ENCODE results near the gene SNCB. TPM values are rescaled to one million over a fixed set of nuclear protein-coding genes. Genes with fewer than 3 reads are reported as not detected.

Gene SNCB
- total RNA-seq, 1 donor from 2014 or later: 0.16 TPM

DNA sequence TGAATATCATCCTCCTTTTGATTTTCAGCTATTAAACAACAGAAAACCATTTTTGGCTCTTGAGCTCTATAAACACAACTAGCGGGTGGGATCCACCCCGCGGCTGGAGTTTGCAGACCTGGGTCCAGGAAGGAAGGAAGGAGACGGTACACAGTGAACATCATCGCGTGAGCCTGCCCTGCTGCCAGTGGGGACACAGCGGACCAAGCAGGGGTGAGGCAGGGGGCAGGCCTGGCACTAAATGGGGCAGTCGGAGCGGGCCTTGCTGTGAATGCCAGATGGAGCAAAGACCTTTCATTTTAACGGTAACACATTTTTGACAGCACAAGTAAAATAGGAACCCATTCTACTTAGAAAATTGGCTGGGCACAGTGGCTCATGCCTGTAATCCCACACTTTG is 31.3 kb upstream of the SNCB start:
- no peak for DNase-seq (ENCODE audit: low read depth)

DNA sequence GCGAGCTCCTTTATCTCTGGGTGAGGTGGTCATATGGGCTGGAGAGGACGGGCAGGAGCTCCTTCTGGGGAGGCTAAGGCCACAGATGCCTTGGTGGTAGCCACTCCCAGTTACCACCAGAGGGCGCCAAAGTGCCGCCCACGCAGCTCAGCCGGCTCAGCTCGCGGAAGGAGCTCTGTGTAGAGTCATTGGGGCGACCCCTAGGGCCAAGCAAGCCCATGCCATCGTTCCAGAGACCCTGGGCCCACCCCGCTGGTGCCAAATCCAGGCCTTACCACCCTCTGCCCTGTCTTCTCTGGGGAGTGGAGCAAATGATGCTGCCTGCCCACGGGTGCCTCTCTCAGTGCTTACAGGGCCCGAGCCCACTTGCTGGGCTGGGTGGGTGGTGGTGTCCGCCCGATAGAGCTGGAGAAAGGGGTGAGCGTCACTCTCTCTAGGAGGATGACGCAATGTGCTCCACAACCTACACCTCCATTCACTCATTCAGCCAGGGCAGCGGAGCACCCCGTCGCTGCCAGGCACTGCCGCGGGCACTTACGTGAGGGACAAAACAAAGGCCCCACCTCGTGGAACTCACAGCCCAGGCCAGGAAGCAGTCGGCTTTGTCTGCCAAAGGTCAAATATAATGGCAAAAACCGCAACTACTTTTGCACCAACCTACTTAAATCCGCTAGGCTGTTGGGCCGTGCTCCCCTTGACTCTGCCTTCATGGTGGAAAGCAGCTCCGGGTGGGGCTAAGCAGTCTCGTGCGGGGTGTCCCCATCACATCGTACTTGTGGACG is 30.7 kb upstream of the SNCB start:
- peak; percentile 75 for DNase-seq (ENCODE audit: low read depth)

DNA sequence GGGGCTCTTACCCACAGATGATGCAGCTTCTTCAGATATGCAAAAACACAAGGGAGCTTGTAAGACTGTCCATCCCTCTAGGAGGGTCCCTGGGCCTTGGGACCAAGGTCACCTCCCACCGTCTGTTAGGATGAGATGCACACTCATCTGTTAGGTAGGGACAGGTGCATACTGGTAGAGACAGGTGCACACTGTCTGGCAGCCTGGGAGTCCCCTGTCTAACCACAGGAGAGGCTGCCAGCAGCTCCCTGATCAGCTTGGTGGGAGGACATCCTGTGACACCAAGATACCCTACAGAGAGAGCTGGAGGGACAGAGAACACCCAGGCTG is 30.2 kb upstream of the SNCB start:
- no peak for DNase-seq (ENCODE audit: low read depth)

DNA sequence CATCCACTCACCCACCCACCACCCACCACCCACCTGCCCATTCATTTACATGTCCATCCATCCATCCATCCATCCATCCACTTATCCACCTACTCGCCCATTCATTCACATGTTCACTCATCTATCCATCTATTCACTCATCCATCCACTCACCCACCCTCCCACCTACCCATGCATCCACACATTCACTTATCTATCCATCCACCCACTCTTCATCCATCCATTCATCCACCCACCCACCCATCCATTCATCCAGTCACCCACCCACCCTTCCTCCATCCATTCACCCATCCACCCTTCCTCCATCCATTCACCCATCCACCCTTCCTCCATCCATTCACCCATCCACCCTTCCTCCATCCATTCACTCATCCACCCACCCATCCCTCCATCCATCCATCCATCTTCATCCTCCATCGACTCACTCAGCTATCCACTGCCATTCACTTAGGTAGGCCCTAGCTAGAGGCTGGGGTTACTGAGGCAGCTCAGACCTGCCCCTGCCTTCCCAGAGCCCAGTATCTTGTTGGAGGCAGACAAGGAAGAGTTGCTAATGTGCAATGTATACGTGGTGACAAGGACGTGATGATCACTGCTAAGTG is 29.6 kb upstream of the SNCB start:
- no peak for DNase-seq (ENCODE audit: low read depth)

DNA sequence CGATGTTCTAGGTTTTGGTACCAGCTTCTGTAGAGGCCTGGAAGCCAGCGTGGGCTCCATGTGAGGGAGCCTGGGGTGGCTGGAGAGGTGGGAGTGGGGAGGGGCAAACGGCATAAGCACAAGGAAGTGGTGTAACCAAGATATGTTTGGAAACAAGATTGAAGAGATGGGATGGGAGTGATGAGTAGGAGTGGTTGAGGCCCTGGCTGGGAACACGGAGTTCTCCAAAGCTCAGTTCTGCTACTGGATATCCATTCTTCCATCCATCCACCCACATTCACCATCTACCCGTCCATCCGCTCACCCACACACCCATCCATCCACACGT is 29.1 kb upstream of the SNCB start:
- DNase-seq (ENCODE audit: low read depth): no peak

DNA sequence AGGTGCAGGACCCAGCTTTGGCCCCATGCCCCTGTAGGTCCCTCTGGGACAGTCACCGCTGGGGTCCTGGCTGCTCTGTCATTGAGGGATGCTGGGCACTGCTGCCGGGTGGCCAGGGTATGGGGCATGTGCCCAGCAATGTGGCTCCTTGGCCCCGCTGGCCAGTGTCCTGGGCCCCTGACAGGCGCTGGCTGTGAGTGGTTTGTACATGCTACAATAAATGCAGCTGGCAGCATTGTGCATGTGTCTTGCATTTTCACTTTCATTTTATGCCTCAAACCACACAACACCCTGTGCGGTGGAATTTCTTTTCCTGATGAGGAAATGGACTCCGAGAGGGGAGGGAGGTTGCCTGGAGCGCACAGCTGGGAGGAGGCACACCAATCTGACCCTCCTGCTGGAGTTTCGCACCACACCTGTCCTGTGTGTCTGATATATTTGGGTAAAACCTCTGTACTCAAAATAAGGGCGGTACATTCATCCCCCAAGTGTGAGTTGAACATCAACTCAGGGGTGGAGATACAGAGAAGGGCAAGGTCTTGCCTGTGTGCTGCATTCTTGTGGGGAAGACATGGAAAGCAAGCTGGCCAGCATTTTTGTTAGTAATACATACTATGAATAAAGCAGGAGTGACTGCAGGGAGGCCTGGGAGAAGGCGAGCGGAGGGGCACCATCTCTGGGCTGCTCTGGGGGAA is 28.6 kb upstream of the SNCB start:
- peak; percentile 26 for DNase-seq (ENCODE audit: low read depth)

DNA sequence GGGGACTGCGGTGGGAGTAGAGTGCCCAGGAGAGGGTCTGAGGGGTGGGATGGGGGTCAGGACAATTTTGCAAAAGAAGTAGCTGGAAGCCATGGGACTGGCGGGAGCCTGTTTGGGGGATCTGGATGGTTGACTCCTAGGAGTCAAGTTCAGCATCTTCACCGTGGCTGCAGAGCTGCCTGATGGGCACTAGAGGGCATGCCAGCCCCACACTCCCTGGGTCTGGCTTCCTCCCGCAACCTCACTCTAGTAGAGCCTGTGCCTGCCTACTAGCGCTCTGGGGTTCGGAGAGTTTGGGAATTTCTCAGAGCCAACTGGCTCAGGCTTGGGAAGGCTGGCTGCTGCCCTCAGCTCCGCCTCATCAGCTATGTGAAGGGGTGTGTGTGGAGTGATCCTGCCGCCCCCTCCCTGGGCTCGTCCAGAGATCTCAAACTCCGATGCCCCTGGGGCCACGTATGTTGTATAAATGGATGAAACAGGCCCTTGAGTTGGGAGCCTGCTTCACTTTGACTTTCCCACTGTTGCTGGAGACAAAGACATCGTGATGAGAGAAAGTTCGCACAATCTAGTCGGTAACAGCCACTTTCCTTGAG is 27.8 kb upstream of the SNCB start:
- DNase-seq (ENCODE audit: low read depth): peak; percentile 71

DNA sequence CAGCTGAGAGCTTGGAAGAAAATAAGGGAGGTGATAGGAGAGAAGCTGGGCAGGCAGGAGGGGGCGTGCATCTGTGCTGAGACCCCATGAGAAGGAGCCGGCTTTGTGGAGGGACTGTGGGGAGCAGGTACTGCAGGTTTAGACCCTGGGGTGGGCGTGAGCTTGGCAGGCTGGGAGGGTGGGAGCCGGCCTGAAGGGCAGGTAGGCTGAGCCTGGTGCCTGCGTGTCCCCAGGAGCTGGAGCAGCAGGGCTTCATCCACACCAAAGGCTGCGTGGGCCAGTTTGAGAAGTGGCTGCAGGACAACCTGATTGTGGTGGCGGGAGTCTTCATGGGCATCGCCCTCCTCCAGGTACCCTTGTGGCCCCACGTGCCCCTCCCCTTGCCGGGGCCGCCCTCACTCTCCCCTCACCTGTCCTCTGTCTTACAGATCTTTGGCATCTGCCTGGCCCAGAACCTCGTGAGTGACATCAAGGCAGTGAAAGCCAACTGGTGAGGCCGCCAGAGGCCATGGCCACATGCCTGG is 26.2 kb upstream of the SNCB start:
- no peak for DNase-seq (ENCODE audit: low read depth)

DNA sequence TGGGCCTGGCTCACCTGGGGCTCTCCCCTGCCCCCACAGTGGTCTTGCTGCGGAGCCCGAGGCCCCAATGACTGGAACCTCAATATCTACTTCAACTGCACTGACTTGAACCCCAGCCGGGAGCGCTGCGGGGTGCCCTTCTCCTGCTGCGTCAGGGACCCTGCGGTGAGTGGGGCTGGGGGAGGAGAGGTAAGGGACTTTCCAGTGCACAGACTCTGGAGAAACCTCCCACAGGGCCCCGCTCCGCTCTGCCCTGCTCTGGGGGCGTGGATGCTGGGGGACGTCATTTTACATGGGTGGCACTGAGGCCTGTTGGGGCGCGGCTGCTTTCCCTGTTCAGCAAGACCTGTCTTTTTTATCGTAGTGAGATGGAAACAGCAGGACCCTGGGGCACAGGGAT is 24.5 kb upstream of the SNCB start:
- no peak for DNase-seq (ENCODE audit: low read depth)

DNA sequence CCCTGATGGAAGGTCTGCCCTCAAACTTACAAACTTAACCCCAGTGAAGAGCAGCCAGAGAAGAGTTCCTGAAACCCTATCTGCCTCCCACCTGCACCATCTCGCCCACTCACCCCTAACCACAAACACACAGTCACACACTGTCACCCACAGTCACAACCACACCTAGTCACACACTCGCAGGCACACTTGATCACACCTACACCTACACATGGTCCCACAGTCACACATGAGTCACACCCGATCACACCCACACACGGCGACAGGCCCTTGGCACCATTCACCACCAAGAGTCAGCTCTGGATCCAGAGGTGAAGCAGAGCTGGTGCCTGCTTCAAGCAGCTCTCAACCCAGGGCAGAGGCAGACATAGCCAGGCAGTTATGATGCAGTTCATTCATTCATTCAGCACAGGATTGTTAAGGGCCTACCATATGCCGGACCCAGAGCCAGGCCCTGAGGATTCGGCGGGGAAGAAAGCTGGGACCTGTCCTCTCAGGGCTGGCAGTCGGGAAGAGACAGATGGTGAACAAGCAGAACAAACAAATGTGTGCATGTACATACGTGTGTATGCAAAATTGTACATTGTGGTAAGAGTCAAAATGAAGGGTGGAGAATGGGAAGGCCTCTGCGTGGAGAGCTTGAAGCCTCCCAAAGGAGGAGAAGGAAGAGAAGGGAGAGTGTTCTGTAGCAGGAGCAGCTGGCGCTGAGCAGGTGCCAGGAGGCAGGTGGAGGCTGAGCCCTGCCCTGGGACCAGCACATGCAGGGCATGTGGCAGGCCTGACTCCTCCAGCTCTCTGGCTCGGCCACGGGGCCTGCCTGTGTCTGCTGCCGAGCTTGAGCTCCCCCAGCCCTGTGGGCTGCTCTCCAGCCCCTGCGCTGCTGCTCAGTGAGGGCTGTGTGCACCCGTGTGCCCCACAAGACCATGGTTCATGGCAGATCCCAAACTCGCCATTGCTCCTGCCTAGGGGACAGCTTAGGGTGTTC is 23.4 kb upstream of the SNCB start:
- peak; percentile 44 for DNase-seq (ENCODE audit: low read depth)

DNA sequence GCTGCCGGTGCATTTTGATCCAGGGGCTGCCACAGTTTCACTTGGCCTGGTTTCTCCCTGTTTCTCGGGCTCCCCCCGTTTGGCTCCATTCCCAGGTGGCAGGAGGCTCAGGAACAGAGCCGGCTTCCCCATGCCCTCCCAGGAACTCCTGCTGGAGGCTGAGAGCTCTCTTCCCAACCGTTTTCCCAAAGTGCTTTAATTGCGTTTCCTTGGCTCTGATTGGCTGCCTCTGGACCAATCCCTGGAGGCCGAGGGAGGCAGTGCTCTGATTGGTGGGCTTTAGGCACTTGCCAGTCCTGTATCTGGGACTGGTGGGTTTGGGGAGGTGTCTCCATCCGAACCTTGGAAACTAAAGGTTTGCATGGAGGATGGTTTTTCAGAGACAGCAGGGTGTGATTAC is 21.8 kb upstream of the SNCB start:
- DNase-seq (ENCODE audit: low read depth): no peak

DNA sequence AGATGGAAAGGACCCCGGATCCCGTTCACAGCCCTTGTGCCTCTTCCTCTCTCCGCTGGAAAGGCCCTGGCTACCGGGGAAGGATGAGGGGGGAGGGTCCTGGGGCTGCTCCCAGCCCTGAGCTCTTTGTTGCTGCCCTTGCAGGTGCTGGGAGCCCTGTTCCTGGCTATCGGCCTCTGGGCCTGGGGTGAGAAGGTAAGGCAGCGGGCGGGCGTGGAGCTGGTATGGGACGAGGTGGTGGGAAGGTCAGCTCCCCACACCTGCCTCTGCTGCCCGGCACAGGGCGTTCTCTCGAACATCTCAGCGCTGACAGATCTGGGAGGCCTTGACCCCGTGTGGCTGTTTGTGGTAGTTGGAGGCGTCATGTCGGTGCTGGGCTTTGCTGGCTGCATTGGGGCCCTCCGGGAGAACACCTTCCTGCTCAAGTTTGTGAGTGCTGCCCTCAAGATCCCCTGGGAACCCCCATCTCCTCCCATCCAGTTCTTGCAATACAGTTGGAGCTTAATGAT is 21.2 kb upstream of the SNCB start:
- no peak for DNase-seq (ENCODE audit: low read depth)

DNA sequence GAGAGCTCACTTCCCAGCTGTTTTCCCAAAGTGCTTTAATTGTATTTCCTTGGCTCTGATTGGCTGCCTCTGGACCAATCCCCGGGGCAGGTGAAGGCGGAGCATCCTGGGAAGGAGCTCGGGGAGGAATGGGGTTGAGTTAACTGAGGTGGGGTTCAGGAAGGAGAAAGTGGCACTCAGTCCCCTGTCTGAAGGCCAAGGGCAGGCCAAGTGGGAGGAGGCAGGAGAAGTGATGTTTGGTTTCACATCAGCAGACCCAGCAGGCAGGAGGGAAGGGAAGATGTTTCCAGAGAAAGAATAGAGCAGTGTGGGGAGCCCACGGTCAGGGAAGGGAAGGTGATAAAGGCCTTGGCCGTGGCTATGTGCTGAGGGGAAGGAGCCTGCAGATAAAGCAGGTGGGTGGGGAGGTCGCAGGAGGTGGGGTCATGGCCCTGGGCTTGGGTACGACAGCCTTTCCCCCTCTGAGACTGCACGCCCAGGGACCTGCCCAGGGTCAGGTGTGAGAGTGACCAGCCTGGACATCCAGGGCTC is 20.1 kb upstream of the SNCB start:
- no peak for DNase-seq (ENCODE audit: low read depth)

DNA sequence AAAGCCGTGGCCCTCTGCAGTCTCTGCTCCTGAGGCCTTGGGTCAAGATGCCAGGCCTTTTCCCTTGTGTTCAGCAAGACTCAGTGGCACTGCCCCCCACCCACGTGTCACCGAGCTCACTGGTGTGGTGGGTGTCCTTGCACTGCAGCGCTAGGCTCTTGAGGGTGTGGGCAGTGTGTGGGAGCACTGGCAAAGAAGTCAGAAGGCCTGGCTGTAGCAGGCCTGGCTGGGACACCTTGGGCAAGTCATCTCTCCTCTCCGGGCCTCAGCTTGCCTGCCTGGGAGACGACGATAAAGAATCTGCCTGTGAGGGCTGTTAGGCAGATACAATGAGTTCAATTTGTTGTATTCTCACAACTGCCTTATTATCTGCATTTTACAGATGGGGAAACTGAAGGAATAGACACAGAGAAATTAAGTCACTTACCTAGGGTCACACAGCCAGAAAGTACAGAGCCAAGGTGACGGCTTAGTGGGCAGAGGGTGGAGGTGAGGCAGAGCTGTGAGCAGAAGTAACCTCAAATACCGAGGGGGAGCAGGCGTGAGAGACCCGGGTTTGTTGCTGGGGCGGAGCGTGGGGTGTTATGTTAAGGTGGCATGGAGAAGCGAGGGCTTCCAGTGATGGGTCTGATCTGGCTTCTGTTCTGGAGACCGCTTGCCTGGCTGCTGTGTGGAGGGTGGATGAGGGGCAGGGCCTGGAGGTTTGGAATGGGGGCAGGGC is 18.3 kb upstream of the SNCB start:
- no peak for DNase-seq (ENCODE audit: low read depth)

DNA sequence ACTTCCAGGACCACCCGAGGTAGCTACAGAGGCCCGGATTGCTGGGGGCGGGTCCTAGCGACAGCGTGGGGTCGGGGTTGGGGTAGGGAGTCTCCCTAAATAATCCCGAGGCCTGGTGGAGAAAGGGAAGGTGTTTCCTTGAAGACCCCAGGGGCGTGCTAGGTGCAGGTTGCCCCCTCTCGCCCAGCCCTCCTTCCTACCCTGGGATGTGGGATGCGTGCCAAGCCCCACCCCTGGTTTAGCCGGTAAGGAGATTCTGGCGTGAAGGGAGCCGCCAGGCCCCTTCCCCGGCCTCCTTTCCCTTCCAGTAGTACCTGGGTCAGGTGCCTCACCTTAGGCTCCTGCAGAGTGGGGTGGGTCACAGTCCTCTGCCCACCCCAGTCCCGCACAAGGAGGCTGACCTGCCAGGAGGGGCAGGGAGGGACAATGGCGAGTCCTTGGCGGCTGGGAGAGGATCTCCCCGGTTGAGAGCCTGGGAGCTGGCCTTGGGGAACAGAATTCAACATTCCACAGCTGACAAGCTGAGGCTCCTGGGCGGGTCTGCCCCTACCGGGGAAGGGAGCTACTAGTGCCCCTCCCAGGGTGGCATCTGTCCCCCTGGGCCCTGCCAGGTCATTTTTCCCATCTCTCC is 17.6 kb upstream of the SNCB start:
- peak; percentile 35 for DNase-seq (ENCODE audit: low read depth)

DNA sequence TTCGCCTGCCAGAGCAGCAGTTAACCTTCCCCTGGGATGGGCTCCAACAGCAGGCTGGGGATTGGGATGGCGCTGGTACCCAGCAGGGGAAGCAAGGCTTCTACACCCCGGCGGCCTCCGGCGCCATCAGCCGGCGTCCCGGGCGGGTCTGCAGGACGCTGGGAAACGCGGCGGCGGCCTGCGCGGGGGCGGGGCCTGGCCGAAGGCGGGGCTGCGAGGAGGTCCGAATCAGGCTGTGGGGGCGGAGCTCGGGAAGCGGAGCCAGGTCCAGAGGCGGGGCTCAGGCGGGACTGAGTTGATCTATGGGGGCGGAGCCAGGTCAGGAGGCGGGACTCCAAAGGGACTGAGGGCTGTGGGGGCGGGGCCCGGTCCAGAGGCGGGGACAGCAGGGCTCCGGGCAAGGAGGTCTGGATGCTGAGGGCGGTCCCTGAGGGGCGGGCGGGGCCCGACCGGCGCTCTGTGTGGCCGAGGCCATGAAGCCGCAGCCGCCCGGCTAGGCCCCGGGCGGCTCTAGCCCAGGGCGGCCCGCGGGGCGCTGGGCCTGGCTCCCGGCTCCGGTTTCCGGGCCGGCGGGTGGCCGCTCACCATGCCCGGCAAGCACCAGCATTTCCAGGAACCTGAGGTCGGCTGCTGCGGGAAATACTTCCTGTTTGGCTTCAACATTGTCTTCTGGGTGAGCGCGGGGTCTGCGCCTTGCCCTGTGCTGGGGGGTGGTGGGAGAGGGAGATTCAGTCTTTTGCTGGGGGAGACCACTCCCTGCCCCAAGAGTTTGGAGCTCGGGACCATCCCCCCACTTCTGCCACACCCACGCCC is 16.9 kb upstream of the SNCB start, which contains the start of gene TSPAN17:
TSPAN17 (plus strand) TSS at position 455 of the 813 bp plus-strand sequence; CDS start at position 587, 132 bp downstream.
- peak; percentile 99 for DNase-seq (ENCODE audit: low read depth)

DNA sequence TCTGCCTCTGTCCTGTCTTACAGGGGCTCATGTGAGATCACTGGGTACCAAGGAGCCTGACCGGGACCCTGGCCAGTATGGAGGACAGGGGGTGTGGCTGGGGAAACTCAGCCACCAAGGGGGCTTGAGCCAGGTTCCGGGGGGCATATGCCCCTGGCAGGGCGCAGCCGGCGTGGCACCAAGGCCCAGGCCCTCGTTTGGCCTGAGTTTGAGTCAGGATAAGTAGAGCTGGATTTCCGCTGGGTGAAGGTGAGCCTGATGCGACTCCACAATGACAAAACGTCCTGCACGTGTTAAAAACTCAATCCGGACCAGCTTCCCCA is 16.3 kb upstream of the SNCB start:
- DNase-seq (ENCODE audit: low read depth): no peak

DNA sequence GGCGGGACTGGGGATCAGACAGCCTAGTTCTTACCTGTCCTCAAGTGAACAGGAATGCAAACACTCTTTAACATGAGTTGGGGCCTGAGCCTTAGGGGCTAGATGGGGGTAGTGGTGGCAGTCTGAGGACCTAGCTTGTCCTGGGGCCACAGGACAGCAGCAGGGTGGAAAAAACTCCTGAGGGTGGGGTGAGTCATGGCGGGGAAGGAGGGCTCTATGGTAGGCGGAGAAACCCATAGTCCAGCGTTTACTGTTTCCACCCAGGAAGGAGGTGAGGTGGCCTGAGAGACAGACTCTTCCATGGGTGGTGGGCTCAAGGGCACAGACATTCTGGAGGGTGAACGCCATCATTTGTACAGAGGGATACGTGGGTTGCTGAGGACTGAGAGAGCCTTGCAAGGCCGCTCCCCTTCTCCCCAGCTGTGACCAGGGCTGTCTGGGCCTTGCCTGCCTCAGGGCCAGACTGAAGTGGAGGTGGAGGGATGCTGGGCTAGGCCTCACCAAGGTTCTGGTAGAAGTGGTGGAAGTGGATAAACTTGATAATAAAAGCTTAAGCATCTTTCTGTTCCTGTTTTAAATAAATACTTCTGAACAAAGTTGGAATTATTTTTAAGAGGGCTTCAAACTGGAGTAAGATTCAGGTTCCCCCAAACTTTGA is 15.8 kb upstream of the SNCB start:
- DNase-seq (ENCODE audit: low read depth): no peak

Data from myocyte (in vitro differentiated cells).